MM.1S (cell line): ENCODE measurements around the gene PDE6B.

Experiments used
- EZH2 ChIP-seq: fragments of 300-600 bp; sonication (generic); optimal IDR thresholded peaks from 2 replicates; pipeline ENCODE3; 2017; ENCODE audit warnings: low read depth, mild to moderate bottlenecking, antibody characterized with exemption, low read length, mixed read lengths
- TF ChIP-seq, protein P1 (sequence below): fragments of 300-600 bp; sonication (generic); IDR thresholded peaks from 2 replicates; pipeline ENCODE4 v1.5.1; 2016; ENCODE audit warnings: antibody characterized with exemption, low read length, mixed read lengths

DNA sequence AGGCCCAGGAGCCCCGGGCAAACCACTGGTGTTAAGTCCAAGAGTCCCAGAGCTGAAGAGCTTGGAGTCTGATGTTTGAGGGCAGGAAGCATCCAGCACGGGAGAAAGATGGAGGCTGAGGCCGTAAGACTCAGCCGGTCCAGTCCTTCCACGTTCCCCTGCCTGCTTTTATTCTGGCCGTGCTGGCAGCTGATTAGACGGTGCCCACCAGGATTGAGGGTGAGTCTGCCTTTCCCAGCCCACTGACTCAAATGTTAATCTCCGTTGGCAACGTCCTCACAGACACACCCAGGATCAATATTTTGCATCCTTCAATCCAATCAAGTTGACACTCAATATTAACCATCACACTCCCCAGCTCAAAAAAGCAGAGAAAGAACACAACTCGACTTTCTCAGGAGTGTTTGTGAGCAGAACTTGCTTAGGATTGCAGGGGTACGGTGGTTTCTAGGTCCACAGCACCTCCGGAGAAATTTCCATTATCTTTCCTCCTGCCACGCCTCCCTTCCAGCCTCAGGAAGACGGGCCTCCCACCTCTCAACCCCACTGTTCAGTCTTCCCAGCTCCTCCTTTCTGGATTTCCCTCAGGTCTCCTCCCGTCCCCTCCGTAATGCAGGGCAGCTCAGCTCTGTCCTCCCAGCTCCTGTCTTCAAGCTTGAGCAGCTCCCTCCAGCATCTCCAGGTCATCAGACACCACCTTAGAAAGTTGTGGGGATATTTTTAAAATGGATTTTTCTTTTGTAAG, 36.0 kb upstream of the PDE6B start:
- TF ChIP-seq, protein P1, sequence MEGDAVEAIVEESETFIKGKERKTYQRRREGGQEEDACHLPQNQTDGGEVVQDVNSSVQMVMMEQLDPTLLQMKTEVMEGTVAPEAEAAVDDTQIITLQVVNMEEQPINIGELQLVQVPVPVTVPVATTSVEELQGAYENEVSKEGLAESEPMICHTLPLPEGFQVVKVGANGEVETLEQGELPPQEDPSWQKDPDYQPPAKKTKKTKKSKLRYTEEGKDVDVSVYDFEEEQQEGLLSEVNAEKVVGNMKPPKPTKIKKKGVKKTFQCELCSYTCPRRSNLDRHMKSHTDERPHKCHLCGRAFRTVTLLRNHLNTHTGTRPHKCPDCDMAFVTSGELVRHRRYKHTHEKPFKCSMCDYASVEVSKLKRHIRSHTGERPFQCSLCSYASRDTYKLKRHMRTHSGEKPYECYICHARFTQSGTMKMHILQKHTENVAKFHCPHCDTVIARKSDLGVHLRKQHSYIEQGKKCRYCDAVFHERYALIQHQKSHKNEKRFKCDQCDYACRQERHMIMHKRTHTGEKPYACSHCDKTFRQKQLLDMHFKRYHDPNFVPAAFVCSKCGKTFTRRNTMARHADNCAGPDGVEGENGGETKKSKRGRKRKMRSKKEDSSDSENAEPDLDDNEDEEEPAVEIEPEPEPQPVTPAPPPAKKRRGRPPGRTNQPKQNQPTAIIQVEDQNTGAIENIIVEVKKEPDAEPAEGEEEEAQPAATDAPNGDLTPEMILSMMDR: no peak
- no peak for TF ChIP-seq EZH2
